IPS DF 4.7 (cell line): ENCODE results near the gene RSPH1.
"Not testable (repeated sequence)": the region's sequence is repeated elsewhere in the genome, so short reads cannot be mapped to it uniquely, and the experiment has no call there.

ENCODE experiments used
- DNase-seq: peaks from one replicate; pipeline ENCODE4 v3.0.0-alpha.2; 2013; ENCODE audit warnings: low spot score; ENCODE audit errors: extremely low read depth

Gene RSPH1

GRCh38 chr21:42489006-42489563 is 6.9 kb downstream of the RSPH1 start:
- no peak for DNase-seq

DNA sequence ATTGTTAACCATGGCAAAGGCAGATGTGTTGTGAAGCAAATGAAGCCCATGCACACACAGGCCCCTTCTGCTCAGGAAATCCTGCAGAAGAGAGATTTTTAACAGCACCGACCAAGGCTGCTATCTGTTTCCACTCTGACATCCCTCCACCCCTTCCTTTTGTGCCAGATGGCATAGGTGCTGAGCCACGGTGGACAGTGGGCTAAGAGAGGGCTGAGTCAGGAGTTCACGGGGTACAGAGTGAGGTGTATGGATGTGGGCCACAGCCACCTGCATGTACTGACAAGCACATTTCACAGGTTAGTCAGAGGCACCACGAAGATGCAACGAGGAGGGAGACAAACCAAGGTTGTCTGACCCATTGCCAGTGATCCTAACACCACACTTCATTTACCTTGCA is 9.5 kb downstream of the RSPH1 start:
- no peak for DNase-seq

DNA sequence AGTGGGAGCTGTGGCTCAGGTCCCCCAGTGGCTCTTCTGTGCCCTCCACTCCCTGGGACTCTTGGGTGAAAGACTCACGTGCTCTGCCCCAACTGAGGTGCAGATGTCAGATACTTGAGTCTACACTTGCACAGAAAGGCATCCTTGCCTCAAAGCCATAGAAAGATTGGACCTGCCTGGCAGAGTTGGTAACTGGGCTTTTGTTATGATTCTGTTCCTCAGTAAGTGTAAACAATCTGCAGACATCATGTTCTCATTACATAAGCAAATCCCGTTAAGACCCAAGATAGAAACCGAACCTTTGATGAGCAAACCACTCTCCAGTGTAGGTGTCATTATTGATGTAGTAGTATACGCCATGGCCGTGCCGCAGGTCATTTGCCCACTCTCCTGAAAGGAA is 10.0 kb downstream of the RSPH1 start:
- no peak for DNase-seq

DNA sequence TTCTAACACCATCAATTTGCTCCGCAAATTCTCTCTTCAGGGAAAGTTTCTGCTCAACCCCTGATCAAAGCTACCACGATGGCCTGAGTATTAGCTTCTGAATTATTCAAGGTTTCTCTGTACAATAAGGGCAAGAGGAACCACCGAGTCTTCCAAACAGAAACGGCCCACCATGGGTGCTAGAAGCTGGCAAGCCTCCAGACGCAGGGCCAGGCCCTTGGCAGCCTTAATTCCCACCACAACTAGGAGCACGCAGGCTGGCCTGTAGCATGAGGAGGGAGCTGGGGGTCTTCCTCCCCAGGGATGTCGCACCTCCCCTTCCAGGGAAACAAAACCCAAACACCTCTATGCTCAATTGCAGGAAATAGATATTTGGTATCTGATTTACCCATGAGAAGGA is 11.1 kb downstream of the RSPH1 start:
- DNase-seq = no peak

- DNase-seq = no peak
Measured at GRCh38 chr21:42481169-42481568, 14.9 kb downstream of the RSPH1 start.

DNA sequence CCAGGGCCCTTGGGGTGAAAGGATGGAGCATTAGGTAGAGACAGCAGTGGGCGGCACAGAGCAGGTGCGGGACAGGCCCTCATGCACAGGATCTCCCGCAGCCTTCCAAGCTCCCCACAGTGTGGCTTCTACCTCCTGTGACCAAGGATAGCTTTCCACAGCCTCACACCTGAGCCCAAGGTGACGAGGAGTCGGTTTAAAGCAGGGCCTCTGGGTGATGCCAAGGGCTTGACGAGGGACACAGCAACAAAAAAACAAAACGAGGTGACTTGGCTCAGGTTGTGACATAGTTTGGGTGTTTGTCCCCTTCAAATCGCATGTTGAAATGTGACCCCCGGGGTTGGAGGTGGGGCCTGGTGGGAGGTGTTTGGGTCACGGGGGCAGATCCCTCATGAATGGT is 15.3 kb downstream of the RSPH1 start:
- DNase-seq = no peak

GRCh38 chr21:42479582-42479981 is 16.4 kb downstream of the RSPH1 start:
- DNase-seq = no peak

GRCh38 chr21:42478504-42478903 is 17.5 kb downstream of the RSPH1 start:
- no peak for DNase-seq

DNA sequence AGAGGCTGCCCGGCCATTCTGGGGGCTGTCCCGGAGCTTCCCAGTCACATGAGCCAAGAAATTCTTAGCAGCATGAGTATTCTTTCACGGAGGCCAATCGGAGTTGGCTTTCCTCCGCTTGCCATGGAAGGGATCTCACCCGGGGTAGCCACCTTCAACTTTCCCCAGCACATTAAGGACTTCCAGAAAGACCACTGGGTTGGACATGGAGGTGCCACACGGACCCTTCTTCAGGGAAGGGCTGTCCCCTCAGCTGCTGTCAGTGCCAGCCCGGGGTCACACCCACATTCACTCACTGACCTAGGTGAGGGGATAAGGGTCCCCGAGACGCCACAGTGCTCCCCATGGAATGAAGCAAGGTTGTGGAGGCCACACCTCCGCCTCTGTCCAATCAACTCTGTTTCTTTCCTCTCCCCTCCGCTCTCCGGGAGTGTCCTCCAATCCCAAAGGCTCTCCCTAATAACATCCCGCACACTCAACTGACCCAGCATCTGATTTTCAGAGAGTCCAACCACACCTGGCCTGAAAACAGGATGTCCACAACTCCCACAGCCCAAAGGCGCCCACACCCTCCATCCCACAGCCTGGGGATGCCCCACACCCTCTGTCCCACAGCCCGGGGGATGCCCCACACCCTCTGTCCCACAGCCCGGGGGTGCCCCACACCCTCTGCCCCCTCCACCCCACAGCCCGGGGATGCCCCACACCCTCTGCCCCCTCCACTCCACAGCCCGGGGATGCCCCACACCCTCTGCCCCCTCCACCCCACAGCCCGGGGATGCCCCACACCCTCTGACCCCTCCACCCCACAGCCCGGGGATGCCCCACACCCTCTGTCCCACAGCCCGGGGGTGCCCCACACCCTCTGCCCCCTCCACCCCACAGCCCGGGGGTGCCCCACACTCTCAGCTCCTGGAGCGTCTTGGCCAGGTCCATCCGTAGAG is 19.4 kb downstream of the RSPH1 start:
- DNase-seq = no peak

DNA sequence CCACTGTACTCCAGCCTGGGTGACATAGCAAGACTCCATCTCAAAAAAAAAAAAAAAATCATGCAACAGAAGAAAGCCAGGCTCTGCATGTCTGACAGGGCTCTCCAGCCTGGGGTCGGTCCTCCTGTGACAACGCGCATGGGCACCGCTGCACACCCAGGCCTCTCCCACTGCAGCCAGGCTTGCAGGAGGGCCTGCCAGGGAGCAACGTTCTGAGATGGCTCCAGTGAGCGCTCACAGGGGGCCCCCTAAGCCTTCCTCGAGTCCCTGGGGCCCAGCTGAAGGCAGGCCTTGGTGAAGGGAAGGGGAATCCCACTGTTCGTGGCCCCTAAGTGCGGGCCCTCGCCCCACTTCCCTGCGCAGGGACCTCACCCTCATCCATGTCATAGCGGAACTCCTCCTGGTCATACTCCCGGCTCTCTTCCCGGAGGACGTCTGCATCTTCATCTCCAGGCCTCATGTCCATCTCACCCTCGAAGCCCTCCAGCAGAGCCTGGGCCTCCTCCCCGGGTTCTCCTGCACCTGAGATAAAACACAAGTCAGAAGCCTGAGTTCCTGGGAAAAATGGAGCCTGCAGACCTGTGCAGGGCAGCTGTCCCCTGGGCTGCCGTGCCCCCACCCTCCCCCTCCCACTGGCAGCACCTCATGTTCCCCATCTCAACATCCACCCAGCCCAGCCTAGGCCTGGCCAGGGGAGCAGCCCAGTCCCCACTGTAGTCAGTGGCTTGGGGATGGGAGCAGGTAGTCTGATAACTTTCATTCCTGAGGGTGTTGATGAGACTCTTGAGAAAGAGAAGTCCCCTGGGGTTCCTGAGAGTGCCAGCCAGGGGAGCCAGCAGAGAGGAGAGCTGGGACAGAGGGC is 20.3 kb downstream of the RSPH1 start:
- DNase-seq = no peak

GRCh38 chr21:42475036-42475435 is 21.0 kb downstream of the RSPH1 start:
- no peak for DNase-seq

DNA sequence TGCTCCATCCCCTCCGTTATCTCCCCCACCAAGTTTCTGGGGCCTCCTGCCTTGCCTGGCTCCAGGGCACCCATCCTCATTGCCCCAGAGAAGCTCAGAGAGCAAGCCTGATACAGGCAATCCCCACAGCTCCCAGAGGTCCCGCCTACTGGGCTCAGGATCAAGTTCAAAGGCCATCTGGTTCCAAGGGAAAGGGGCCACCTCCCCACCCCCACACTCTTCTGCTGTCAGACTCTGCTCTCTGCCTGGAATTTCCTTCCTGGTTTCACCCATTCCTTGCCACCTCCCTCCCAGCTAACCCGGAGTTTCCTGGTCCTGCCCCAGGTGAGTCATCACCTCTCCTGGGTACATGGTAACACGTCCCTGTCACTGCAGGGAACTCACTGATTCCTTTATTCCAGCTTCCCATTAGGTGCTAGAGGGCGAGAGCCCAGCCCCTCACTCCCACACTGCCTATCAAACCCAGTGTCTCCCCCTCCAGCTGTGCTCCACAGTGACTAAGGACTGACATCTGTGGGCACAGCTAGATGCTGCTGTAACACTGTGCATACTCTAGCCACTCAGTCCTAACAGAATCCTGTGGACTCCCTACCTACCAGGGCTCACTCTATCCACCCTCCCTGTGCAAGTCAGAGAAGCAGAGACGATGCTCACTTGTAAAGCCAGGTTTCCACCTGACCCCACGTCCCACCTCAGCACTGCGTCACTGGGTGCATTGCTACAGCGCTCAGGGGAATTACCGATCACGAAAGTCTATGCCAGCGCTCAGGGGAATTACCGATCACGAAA is 21.8 kb downstream of the RSPH1 start:
- DNase-seq = no peak

DNA sequence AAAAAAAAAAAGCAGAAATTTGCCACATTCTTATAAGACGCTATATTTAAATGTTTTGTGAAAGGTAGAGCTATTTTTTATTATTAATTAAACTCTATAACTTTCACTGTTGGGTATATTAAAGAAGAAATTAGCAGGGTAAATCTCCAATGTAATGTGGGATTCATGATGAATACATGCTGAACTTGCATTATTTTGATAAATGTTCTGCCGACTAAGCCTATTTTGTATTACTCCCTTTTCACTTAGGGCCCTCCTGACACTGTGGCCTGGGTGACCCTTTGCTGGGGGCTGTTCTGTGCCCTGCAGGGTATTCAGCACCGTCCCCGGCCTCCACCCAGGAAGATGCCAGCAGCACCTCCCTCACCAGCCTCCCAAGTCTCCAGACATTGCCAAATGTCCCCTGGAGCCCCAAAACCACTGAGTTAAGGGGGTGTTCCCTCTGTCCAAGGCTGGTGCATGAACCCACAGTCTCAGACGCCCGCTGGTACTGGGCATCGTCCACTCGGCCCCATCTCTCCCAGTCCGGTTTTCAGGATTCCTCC is 22.5 kb downstream of the RSPH1 start:
- no peak for DNase-seq

DNA sequence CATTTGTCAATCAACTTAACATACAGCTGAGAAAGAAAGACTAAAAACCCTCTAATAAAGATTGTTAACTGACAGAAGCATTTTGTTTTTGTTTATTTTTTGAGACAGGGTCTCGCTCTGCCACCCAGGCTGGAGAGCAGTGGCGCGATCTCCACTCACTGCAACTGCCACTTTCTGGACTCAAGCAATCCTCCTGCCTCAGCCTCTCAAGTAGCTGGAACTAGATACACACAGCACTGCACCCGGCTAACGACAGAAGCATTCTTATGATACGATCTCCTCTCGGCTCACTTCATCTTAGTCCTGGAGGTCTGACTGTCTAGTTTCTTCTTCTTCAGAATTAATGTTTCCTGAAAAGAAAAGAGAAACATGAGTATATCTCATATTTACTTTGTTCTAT is 23.5 kb downstream of the RSPH1 start:
- no peak for DNase-seq

- no peak for DNase-seq
Measured at GRCh38 chr21:42471716-42472330, 24.2 kb downstream of the RSPH1 start.

DNA sequence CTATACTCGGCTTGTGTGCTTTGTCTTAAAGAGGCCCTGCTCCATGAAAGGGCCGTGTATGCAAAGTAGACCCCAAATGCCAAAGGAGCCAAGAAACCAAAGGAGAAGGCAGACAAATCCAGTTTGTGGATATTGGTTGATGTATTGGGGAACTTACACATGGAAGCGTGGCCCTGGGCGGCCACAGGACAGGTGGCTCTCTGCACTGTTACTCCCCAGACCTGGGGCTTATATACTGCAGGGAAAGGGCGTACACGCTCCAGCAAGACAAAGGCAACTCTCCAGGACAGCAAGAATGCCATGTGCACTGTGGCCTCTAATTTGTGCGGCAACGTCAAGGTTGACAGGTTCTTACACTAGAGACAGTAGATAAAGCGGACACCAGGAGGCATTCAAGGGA is 24.8 kb downstream of the RSPH1 start:
- DNase-seq = no peak

GRCh38 chr21:42469726-42470125 is 26.3 kb downstream of the RSPH1 start:
- not testable (repeated sequence) for DNase-seq

DNA sequence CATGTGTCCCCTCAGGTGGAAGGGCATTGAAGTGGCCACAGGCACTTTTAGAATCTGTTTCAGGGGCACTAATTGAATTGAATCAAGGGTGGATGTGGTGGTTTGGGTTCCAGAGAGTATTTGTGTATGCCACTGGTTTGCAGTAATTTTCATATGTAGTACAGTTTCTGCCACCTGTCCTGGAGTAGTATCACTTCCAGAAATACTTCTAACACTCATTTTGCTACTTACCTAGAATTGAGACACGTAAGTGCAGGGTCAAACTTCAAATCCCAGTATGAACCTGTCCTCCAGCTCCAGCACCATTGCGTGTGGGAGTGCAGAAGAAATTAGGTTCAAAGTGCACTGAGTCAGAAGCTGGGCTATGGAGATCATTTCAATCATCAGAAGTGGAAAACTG is 26.8 kb downstream of the RSPH1 start:
- DNase-seq = no peak

GRCh38 chr21:42468491-42469131 is 27.4 kb downstream of the RSPH1 start:
- DNase-seq = no peak
